CD4-positive, alpha-beta T cell treated with Interleukin-15 for 4 hours (primary cell): ENCODE measurements around the gene TEX38.
"Not testable (repeated sequence)": the region's sequence is repeated elsewhere in the genome, so short reads cannot be mapped to it uniquely, and the experiment has no call there.

Experiments
- DNase-seq: peaks from one replicate; pipeline ENCODE4 v3.0.0-alpha.2; 2020; ENCODE audit warnings: low spot score

The TEX38 gene

GRCh38 chr1:46671554-46671953 lies at the start of gene TEX38:
TSS of gene TEX38 (plus strand) at chr1:46671854. CDS start at chr1:46671935, 81 bp downstream.
- DNase-seq = no peak

- DNase-seq = no peak
Observed at GRCh38 chr1:46621930-46622329, 49.7 kb upstream of the TEX38 start.

DNA sequence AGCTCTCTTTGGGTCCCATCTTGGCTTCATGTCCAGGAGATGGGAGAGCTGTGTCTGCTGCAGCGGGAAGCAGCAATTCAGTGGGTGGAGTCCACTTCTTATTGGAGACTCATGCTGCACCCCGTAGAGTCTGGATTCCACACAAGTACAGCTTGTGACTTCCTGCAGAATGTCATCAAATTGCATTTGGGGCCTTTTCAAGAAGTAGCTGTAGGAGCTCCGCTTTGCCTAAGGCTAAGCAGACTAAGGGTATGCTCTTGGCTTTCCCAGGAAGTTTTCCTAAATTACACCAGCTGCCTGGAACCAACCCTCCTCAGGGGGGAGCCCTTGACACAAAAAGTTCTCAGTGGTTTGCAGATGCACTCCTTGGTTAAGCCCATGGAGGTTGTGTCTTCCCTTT lies 49.3 kb upstream of the TEX38 start:
- no peak for DNase-seq

DNA sequence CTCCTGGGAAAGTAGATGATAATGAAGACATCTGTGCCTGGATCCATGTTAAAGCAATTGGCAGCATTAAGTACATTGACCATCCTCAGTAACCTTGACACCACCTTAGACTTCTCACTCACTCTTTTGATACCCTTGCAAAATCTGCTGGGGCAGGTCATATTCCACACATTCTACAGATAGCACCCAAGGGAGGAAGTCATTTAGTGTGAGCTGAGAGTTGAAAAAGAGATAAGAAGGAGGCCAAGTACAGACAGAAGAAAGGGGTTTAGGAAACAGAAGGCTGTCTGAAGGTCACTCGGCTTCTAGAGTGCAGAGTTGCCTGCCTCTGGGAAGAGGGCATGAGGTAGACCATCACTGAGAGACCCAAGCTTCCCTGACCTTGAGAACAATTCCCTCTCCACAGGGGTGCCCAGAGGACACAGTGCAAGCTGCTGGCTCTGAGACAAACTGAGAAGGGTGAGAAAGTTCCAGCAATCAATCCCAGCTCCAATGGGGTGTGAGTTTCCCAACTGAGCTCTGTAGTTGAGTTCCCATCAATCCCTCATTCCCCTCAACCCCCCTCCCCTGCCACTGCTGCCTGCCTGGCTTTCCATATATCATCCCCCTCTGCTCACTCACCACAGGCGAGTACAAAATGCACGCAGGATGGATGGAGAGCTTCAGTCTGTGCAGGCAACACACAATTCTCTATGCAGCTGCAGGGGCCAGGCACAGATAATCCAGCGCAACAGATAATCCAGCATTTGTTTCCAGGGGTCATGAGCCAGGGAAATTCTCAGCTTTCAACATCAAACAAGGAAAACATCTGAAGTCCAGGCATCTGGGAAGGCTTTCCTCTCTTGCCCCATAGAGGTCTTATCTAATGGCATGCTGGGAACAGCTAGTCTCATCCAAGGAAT lies 47.7 kb upstream of the TEX38 start:
- DNase-seq = no peak

DNA sequence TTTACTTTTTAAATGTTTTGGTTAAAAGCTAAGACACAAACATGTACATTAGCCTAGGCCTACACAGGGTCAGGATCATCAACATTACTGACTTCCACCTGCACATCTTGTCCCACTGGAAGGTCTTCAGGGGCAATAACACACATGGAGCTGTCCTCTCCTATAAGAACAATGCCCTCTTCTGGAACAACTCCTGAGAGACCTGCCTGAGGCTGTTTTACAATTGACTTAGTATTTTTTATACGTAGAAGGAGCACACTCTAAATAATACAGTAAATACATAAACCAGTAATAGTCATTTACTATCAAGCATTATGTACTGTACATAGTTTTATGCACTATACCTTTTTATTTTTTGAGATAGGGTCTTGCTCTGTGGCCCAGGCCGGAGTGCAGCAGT lies 40.9 kb upstream of the TEX38 start:
- no peak for DNase-seq

DNA sequence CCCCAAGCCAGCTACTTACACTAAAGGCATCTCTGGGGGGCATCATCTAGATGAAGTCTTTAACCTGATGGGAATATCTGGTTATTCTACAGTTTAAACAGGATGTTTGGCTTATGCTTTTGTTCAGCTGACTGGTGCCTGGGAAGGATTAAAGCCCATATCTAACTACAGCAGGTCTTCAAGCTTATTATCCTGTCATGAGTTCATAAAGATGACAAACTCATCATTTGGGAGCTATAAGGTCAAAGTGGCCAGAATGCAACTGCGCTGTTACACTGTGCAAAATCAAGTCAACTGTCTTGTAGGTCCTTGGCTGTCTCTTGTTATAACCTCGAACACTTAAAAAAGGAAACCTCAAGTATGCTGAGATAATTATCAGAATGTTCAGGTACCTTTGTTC lies 36.4 kb upstream of the TEX38 start:
- no peak for DNase-seq

GRCh38 chr1:46637444-46638083 lies 34.1 kb upstream of the TEX38 start:
- no peak for DNase-seq

DNA sequence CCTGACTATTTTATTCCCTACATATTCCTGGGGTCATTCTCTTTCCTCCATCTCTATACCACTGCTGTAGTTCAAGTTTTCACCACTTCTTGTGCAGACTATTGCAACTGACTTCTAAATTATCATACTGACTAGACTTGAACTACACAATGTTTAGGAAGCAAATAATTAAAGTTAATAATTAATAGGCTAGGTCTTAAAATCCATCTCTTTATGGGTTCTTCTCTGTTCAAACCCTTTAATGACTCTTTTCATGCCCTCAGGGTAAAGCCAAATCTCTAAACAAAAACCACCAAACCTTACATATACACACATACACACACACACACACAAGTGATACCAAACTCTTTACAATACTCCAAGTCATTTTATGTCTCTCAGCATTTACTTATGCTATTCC lies 32.7 kb upstream of the TEX38 start:
- DNase-seq = no peak

GRCh38 chr1:46639547-46639946 lies 32.1 kb upstream of the TEX38 start:
- DNase-seq = no peak

- no peak for DNase-seq
Observed at GRCh38 chr1:46642115-46642680, 29.5 kb upstream of the TEX38 start.

- DNase-seq = no peak
Observed at GRCh38 chr1:46643368-46643775, 28.3 kb upstream of the TEX38 start.

GRCh38 chr1:46645815-46646214 lies 25.8 kb upstream of the TEX38 start:
- DNase-seq = no peak

DNA sequence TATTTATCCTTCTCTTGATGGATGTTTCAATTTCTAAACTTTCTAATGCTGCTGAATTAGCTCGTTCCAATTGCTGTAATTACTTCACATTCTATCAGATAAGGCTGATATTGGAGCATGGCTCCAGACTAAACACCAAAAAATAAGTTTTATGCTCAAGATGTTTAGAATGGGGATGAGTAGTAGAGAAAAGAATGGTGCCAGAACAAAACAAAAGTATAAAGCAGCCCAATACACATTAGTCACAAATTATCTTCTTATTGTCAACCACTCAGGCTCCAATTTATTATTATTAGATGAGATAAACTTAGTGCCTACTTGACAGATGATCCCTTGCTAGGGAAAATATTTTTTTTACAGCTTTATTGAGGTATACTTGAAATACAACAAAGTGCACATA lies 25.3 kb upstream of the TEX38 start:
- no peak for DNase-seq

DNA sequence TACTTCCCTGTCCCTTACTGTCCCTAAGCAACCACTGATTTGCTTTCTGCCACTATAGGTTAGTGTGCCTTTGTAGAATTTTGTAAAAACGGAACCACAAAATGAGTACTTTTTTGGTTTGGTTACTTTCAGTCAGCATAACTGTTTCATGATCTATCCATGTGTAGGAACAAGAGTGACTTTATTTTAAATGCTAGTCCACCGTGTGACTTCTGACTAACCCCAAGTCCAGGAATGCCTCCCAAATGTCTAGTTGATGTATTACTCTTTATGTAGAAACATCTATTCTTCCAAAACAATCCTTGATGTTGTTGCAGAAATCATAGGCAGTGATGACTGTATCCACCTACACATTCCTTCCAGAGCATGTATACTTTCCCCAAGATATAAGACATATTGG lies 24.8 kb upstream of the TEX38 start:
- DNase-seq = no peak

DNA sequence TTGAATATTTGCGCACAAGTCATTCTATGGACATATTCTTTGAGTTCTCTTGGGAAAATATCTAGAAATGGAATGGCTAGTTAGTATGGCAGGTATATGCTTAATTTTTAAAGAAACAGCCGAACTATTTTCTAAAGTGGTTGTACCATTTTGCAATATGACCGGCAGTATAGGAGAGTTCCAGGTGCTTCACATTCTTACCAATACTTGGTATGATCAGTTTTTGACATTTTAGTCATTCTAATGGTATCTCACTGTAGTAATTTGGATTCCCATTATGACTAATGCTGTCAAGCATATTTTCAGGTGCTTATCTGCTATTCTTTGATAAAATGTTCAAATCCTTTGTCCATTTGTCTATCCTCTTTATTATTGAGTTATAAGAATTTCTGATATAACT lies 24.0 kb upstream of the TEX38 start:
- no peak for DNase-seq

DNA sequence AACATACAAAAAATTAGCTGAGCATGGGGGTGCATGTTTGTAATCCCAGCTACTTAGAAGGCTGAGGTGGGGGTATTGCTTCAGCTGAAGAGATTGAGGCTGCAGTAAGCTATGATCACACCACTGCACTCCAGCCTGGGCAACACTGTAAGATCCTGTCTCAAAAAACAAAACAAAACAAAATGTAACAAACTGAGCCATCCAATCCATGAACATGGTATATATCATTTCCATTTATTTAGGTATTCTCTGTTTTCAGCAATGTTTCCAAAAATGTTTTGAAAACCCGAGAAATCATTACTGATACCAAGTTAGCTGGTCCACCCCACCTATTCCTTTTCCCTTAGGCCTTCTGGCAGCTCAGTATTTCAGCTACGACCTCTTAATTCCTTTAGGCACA lies 21.9 kb upstream of the TEX38 start:
- DNase-seq = no peak

DNA sequence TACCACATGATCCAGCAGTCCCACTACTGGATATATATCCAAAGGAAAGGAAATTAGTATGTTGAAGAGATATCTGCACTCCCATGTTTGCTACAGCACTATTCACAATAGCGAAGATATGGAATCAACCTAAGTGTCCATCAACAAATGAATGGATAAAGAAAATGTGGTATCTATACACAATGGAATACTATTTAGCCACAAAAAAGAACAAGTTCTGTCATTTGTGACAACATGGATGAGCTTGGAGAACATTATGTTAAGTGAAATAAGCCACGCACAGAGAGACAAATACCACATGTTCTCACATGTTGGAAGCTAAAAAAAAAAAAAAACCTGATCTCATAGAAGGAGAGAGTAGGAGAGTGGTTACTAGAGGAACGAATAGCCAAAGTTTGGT lies 21.2 kb upstream of the TEX38 start:
- DNase-seq = no peak

DNA sequence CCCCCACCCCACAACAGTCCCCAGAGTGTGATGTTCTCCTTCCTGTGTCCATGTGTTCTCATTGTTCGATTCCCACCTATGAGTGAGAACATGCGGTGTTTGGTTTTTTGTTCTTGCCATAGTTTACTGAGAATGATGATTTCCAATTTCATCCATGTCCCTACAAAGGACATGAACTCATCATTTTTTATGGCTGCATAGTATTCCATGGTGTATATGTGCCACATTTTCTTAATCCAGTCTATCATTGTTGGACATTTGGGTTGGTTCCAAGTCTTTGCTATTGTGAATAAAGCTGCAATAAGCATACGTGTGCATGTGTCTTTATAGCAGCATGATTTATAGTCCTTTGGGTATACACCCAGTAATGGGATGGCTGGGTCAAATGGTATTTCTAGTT lies 20.5 kb upstream of the TEX38 start:
- DNase-seq = not testable (repeated sequence)

DNA sequence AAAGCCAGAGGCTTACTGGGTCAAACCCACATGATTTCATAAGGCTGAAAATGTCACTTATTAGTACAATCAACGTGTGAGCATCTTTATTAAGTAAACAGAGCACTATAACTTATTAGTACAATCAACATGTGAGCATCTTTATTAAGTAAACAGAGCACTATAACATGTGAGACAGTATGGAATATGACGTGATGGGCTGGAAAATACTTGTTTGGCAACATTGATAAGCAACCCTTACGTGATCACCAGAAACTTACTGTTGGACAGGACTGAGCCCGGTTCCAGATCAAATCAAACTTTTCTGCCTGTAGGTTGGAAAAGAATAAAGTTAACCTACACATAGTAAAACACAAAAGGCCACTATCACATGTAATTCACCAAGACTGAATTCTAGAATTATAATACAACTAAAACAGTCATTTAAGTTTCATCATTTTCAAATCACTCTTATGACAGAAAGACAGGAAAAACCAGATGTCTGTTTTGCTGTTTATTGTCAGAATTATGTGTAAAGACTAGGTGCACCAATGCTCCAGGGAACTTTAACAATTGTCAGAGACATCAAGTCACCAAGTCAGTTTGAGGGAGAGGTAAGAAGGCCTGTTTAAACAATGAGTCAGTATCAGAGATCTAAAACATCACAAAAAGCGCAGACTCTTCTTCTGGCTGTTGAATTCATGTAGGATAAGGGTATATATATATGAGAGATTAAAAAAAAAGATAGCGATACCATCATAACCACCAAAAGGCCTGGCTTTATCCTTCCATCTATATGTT lies 19.1 kb upstream of the TEX38 start:
- no peak for DNase-seq

DNA sequence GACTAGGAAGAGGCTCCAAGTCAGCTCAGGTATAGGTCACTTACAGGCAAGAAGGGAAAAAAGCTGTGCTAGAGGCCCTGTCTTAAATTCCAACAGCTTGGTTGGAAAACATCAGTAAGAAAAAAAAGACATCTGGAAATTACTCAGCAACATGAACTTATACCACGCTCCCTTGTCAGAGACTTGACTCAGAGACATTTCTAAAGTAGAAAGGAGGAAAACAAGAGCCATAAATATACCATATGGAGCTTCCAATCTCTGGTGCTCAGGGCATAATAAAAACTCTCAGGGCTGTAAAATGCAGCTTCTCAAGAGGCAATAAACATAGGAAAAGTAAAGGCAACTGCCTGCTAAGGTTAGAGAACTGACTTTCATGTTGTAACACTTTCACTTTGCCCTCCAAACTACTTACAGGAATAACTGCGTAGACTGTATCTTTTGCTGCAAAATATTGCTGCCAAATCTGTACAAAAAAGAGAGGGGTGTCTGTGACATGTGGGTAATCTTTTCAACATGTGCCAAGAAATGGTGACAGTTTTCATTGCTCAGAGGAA lies 18.2 kb upstream of the TEX38 start:
- DNase-seq = no peak

GRCh38 chr1:46654012-46654411 lies 17.6 kb upstream of the TEX38 start:
- DNase-seq = no peak

- not testable (repeated sequence) for DNase-seq
Observed at GRCh38 chr1:46654698-46655097, 17.0 kb upstream of the TEX38 start.
